ENCODE results near the gene CLTC. TPM values are rescaled to one million over a fixed set of nuclear protein-coding genes. Genes with fewer than 3 reads are reported as not detected.

The CLTC gene
- total RNA-seq, 1 donor from 2014 or later, result 253 TPM

DNA sequence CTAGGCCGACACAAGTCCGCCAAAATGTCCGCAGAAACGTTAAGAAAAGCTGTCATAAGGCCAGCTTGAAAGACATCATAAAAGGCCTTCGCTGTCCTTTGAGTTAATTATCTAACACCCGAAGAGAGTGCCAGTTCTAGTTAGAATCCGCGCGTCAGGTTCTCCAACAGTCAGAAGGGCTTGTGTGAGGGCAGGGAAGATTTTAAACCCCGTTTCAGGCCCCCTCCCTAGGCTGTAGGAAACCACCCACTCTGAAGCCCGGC is 729 bp upstream of the CLTC start:
- Mint-ChIP-seq H3K27me3 (ENCODE audit: unreplicated experiment) (peaks cover 10% of the 10 kb centered on the region), H3K4me1 (ENCODE audit: low read depth, unreplicated experiment) (peaks cover 18% of the 10 kb centered on the region), H3K4me3 (ENCODE audit: unreplicated experiment) (peak overlapping the region; percentile 92), H3K9me3 (ENCODE audit: unreplicated experiment) (peaks cover 12% of the 10 kb centered on the region), H3K27ac (ENCODE audit: unreplicated experiment) (peak overlapping the region; percentile 100), H3K36me3 (ENCODE audit: unreplicated experiment) (no peaks in the 10 kb centered on the region)
- no peak for DNase-seq
- TF ChIP-seq, protein P1, sequence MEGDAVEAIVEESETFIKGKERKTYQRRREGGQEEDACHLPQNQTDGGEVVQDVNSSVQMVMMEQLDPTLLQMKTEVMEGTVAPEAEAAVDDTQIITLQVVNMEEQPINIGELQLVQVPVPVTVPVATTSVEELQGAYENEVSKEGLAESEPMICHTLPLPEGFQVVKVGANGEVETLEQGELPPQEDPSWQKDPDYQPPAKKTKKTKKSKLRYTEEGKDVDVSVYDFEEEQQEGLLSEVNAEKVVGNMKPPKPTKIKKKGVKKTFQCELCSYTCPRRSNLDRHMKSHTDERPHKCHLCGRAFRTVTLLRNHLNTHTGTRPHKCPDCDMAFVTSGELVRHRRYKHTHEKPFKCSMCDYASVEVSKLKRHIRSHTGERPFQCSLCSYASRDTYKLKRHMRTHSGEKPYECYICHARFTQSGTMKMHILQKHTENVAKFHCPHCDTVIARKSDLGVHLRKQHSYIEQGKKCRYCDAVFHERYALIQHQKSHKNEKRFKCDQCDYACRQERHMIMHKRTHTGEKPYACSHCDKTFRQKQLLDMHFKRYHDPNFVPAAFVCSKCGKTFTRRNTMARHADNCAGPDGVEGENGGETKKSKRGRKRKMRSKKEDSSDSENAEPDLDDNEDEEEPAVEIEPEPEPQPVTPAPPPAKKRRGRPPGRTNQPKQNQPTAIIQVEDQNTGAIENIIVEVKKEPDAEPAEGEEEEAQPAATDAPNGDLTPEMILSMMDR (IDR thresholded peaks at IDR 0.05; ENCODE audit: partially characterized antibody, unreplicated experiment), result no peak

DNA sequence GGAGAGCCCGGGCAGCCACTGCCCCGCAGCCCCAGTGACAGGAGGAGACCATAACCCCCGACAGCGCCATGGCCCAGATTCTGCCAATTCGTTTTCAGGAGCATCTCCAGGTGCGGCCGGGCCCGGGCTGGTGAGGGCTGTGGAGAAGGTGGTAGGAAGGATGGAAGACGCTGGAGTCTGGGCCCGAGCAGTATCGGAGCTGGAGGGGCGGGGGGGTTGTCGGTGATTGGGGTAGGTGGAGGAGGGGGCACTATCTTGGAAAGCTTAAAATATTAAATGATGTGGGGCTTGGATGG is 317 bp downstream of the CLTC start:
- peaks cover 12% of the 10 kb centered on the region for H3K9me3 Mint-ChIP-seq (ENCODE audit: unreplicated experiment)
- peak overlapping the region; percentile 100 for H3K27ac Mint-ChIP-seq (ENCODE audit: unreplicated experiment)
- peak overlapping the region; percentile 92 for H3K4me3 Mint-ChIP-seq (ENCODE audit: unreplicated experiment)
- H3K4me1 Mint-ChIP-seq (ENCODE audit: low read depth, unreplicated experiment), result peaks cover 18% of the 10 kb centered on the region
- no peaks in the 10 kb centered on the region for H3K36me3 Mint-ChIP-seq (ENCODE audit: unreplicated experiment)
- TF ChIP-seq, protein P1 (IDR thresholded peaks at IDR 0.05; ENCODE audit: partially characterized antibody, unreplicated experiment), result no peak
- peaks cover 10% of the 10 kb centered on the region for H3K27me3 Mint-ChIP-seq (ENCODE audit: unreplicated experiment)
- no peak for DNase-seq

GRCh38 chr17:59620518-59621259 is 994 bp downstream of the CLTC start:
- Mint-ChIP-seq H3K9me3 (ENCODE audit: unreplicated experiment) (peaks cover 12% of the 10 kb centered on the region), H3K4me3 (ENCODE audit: unreplicated experiment) (peak overlapping the region; percentile 92), H3K4me1 (ENCODE audit: low read depth, unreplicated experiment) (peaks cover 18% of the 10 kb centered on the region), H3K27ac (ENCODE audit: unreplicated experiment) (peak overlapping the region; percentile 100), H3K27me3 (ENCODE audit: unreplicated experiment) (peaks cover 10% of the 10 kb centered on the region), H3K36me3 (ENCODE audit: unreplicated experiment) (no peaks in the 10 kb centered on the region)
- DNase-seq, result peak; percentile 36
- TF ChIP-seq, protein P1 (IDR thresholded peaks at IDR 0.05; ENCODE audit: partially characterized antibody, unreplicated experiment), result no peak

DNA sequence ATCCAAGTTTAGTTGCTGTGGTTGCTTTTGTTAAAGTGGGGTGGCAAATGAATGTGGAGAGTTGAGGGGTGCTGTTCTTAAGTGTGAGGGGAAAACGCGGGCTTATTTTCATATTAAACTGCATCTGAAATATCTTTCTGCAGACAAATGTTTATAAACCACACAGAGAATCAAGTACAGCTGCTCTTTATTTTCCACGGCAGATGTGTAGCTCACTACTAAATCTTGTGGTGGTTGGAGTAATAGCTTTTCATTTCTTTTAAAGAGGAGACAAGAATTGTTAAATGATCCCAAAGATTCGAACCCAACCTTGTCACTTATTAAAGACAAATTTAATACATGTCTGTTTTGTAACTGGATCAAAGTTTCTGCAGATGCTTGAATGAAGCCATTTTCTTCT is 2.1 kb downstream of the CLTC start:
- H3K27ac Mint-ChIP-seq (ENCODE audit: unreplicated experiment), result peak overlapping the region; percentile 29
- H3K4me3 Mint-ChIP-seq (ENCODE audit: unreplicated experiment), result peak overlapping the region; percentile 92
- TF ChIP-seq, protein P1 (IDR thresholded peaks at IDR 0.05; ENCODE audit: partially characterized antibody, unreplicated experiment), result no peak
- H3K27me3 Mint-ChIP-seq (ENCODE audit: unreplicated experiment), result peaks cover 10% of the 10 kb centered on the region
- H3K4me1 Mint-ChIP-seq (ENCODE audit: low read depth, unreplicated experiment), result peaks cover 18% of the 10 kb centered on the region
- H3K36me3 Mint-ChIP-seq (ENCODE audit: unreplicated experiment), result no peaks in the 10 kb centered on the region
- no peak for DNase-seq
- H3K9me3 Mint-ChIP-seq (ENCODE audit: unreplicated experiment), result peaks cover 12% of the 10 kb centered on the region

GRCh38 chr17:59623151-59623550 is 3.5 kb downstream of the CLTC start:
- H3K4me1 Mint-ChIP-seq (ENCODE audit: low read depth, unreplicated experiment), result peaks cover 12% of the 10 kb centered on the region
- peaks cover 10% of the 10 kb centered on the region for H3K27me3 Mint-ChIP-seq (ENCODE audit: unreplicated experiment)
- H3K9me3 Mint-ChIP-seq (ENCODE audit: unreplicated experiment), result peaks cover 11% of the 10 kb centered on the region
- H3K4me3 Mint-ChIP-seq (ENCODE audit: unreplicated experiment), result peak overlapping the region; percentile 77
- TF ChIP-seq, protein P1 (IDR thresholded peaks at IDR 0.05; ENCODE audit: partially characterized antibody, unreplicated experiment), result no peak
- DNase-seq, result no peak
- no peaks in the 10 kb centered on the region for H3K36me3 Mint-ChIP-seq (ENCODE audit: unreplicated experiment)
- H3K27ac Mint-ChIP-seq (ENCODE audit: unreplicated experiment), result no peak overlapping the region
